DMS 273 treated with DMSO at 0.1 percent for 48 hours (cell line): Measurements from ENCODE around the gene HIPK2.

ENCODE experiments used
- DNase-seq: peaks from one replicate; lab custom pipeline; 2025; lab: John Stamatoyannopoulos, UW

HIPK2 gene

GRCh38 chr7:139750459-139751095, 27.2 kb downstream of the HIPK2 start:
- DNase-seq = no peak

- DNase-seq = no peak
These were observed 28.3 kb downstream of the HIPK2 start for GRCh38 chr7:139749545-139749944.

- no peak for DNase-seq
These were observed 28.9 kb downstream of the HIPK2 start for GRCh38 chr7:139748941-139749340.

GRCh38 chr7:139748373-139748765, 29.4 kb downstream of the HIPK2 start:
- no peak for DNase-seq

GRCh38 chr7:139747662-139748372, 30.0 kb downstream of the HIPK2 start:
- DNase-seq = no peak

GRCh38 chr7:139746652-139747051, 31.1 kb downstream of the HIPK2 start:
- no peak for DNase-seq

- DNase-seq = peak; percentile 66
These were observed 32.1 kb downstream of the HIPK2 start for GRCh38 chr7:139745678-139746143.

GRCh38 chr7:139744768-139745677, 32.8 kb downstream of the HIPK2 start:
- DNase-seq = no peak

- DNase-seq = no peak
These were observed 33.6 kb downstream of the HIPK2 start for GRCh38 chr7:139743967-139744767.

GRCh38 chr7:139743267-139743966, 34.4 kb downstream of the HIPK2 start:
- DNase-seq = no peak

GRCh38 chr7:139741789-139742344, 35.9 kb downstream of the HIPK2 start:
- DNase-seq = no peak

- DNase-seq = no peak
These were observed 36.6 kb downstream of the HIPK2 start for GRCh38 chr7:139741239-139741638.

GRCh38 chr7:139739863-139740597, 37.8 kb downstream of the HIPK2 start:
- DNase-seq = no peak

GRCh38 chr7:139738772-139739171, 39.0 kb downstream of the HIPK2 start:
- no peak for DNase-seq

- no peak for DNase-seq
These were observed 39.7 kb downstream of the HIPK2 start for GRCh38 chr7:139738101-139738489.

GRCh38 chr7:139737221-139738100, 40.3 kb downstream of the HIPK2 start:
- no peak for DNase-seq

GRCh38 chr7:139735912-139736595, 41.7 kb downstream of the HIPK2 start:
- DNase-seq = no peak

GRCh38 chr7:139735466-139735865, 42.3 kb downstream of the HIPK2 start:
- DNase-seq = no peak

- DNase-seq = no peak
These were observed 43.4 kb downstream of the HIPK2 start for GRCh38 chr7:139734395-139734794.
